RWPE2 (cell line): Measurements from ENCODE around the gene ZDHHC17.

Experiments
- ATAC-seq: fragments of 200-7000 bp; cut with Tn5 transposase; 3 replicates; pipeline ENCODE4 v1.9.1; 2021; ENCODE audit warnings: low read depth
- DNase-seq: peaks from one replicate; pipeline ENCODE4 v3.0.0-alpha.2; 2020; ENCODE audit warnings: low spot score
- H3K27ac ChIP-seq: fragments of 450-650 bp; 2 replicates; pipeline ENCODE4 v1.5.1; 2017; ENCODE audit warnings: mild to moderate bottlenecking; ENCODE audit not compliant: poor library complexity, severe bottlenecking
- H3K27me3 ChIP-seq: fragments of 250-450 bp; sonication (Bioruptor Pico); 2 replicates; pipeline ENCODE4 v1.5.1; 2021; ENCODE audit warnings: mild to moderate bottlenecking, moderate library complexity; ENCODE audit not compliant: insufficient read depth, poor library complexity, severe bottlenecking
- H3K36me3 ChIP-seq: fragments of 250-450 bp; sonication (Bioruptor Pico); 2 replicates; pipeline ENCODE4 v1.5.1; 2020; ENCODE audit warnings: low read depth, mild to moderate bottlenecking, moderate library complexity
- H3K4me1 ChIP-seq: fragments of 250-450 bp; sonication (Bioruptor Pico); 2 replicates; pipeline ENCODE4 v1.5.1; 2021; ENCODE audit warnings: mild to moderate bottlenecking, moderate library complexity; ENCODE audit not compliant: insufficient read depth, poor library complexity, severe bottlenecking
- H3K4me3 ChIP-seq: fragments of 250-450 bp; sonication (Bioruptor Pico); 2 replicates; pipeline ENCODE4 v1.5.1; 2021; ENCODE audit warnings: mild to moderate bottlenecking, moderate library complexity; ENCODE audit not compliant: severe bottlenecking
- H3K9me3 ChIP-seq: fragments of 250-450 bp; sonication (Bioruptor Pico); 2 replicates; pipeline ENCODE4 v1.5.1; 2021; ENCODE audit warnings: mild to moderate bottlenecking, moderate library complexity; ENCODE audit not compliant: severe bottlenecking
- TF ChIP-seq, protein P1 (sequence below): fragments of 450-650 bp; IDR thresholded peaks from one replicate; pipeline ENCODE4 v1.5.1; 2017; ENCODE audit warnings: mild to moderate bottlenecking, moderate library complexity; ENCODE audit not compliant: poor library complexity, severe bottlenecking

Gene ZDHHC17

DNA sequence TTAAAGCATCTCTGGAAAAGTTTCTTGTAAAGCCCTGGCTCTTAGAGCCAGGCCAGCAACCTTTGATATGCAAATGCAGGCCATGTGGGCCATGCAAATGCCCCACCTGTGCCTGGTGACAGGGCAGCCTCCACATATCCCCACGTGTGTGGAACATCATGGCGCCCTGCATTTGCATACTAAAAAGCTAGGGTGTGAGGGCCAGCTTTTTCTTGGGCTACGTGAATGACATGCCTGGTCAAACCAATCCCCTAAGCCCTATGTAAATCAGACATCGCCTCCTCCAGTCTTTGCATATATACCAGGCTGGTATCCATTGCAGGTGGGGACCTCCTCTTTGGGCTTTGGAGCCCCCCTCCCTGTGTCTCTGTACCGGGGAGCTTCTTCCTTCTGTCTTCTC, 108.5 kb downstream of the ZDHHC17 start:
- Histone ChIP-seq H3K27me3 (no peaks in the 10 kb centered on the region), H3K4me1 (peaks cover 11% of the 10 kb centered on the region), H3K27ac (no peak overlapping the region), H3K4me3 (no peak overlapping the region), H3K9me3 (no peaks in the 10 kb centered on the region), H3K36me3 (no peaks in the 10 kb centered on the region)
- ATAC-seq: no peak
- no peak for DNase-seq
- TF ChIP-seq, protein P1, sequence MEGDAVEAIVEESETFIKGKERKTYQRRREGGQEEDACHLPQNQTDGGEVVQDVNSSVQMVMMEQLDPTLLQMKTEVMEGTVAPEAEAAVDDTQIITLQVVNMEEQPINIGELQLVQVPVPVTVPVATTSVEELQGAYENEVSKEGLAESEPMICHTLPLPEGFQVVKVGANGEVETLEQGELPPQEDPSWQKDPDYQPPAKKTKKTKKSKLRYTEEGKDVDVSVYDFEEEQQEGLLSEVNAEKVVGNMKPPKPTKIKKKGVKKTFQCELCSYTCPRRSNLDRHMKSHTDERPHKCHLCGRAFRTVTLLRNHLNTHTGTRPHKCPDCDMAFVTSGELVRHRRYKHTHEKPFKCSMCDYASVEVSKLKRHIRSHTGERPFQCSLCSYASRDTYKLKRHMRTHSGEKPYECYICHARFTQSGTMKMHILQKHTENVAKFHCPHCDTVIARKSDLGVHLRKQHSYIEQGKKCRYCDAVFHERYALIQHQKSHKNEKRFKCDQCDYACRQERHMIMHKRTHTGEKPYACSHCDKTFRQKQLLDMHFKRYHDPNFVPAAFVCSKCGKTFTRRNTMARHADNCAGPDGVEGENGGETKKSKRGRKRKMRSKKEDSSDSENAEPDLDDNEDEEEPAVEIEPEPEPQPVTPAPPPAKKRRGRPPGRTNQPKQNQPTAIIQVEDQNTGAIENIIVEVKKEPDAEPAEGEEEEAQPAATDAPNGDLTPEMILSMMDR: no peak

GRCh38 chr12:76874027-76874426, 110.1 kb downstream of the ZDHHC17 start:
- Histone ChIP-seq H3K27me3 (no peaks in the 10 kb centered on the region), H3K4me1 (peaks cover 12% of the 10 kb centered on the region), H3K4me3 (no peak overlapping the region), H3K27ac (no peak overlapping the region), H3K36me3 (no peaks in the 10 kb centered on the region), H3K9me3 (no peaks in the 10 kb centered on the region)
- ATAC-seq (no peak), DNase-seq (no peak)
- TF ChIP-seq, protein P1: no peak

DNA sequence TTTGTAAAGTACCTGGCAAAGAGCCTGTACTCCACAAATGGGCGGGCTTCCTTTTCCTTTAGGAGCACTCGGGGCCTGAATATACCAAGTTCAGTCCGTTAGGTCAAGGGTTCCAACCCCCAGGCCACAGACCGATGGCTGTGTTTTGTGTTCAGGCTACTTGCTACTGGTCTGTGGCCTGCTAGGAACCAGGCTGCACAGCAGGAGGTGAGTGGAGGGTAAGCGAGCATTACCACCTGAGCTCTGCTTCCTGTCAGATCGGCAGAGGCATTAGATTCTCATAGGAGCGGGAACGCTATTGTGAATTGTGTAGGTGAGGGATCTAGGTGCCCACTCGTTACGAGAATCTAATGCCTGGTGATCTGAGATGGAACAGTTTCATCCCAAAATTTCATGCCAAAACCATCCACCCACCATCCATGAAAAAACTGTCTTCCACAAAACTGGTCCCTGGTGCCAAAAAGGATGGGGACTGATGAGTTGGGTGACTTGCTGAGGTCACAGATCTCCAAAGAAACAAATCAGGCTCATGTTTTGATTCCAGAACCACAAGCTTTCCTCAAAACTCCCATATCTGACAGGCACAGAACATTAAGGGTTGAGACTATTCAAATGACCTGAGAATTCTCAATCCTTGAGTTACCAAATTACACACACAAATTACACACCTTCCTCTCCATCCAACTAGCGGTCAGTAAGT, 110.7 kb downstream of the ZDHHC17 start:
- DNase-seq (no peak), ATAC-seq (no peak)
- no peak overlapping the region for H3K4me3 ChIP-seq
- no peak overlapping the region for H3K27ac ChIP-seq
- no peaks in the 10 kb centered on the region for H3K36me3 ChIP-seq
- no peaks in the 10 kb centered on the region for H3K27me3 ChIP-seq
- H3K4me1 ChIP-seq: peaks cover 12% of the 10 kb centered on the region
- TF ChIP-seq, protein P1: no peak
- H3K9me3 ChIP-seq: no peaks in the 10 kb centered on the region

- TF ChIP-seq, protein P1: no peak
- DNase-seq (no peak), ATAC-seq (no peak)
- Histone ChIP-seq H3K27ac (no peak overlapping the region), H3K9me3 (no peaks in the 10 kb centered on the region), H3K4me3 (no peak overlapping the region), H3K4me1 (peaks cover 12% of the 10 kb centered on the region), H3K36me3 (no peaks in the 10 kb centered on the region), H3K27me3 (no peaks in the 10 kb centered on the region)
Observed at GRCh38 chr12:76876696-76877229, 112.8 kb downstream of the ZDHHC17 start.

DNA sequence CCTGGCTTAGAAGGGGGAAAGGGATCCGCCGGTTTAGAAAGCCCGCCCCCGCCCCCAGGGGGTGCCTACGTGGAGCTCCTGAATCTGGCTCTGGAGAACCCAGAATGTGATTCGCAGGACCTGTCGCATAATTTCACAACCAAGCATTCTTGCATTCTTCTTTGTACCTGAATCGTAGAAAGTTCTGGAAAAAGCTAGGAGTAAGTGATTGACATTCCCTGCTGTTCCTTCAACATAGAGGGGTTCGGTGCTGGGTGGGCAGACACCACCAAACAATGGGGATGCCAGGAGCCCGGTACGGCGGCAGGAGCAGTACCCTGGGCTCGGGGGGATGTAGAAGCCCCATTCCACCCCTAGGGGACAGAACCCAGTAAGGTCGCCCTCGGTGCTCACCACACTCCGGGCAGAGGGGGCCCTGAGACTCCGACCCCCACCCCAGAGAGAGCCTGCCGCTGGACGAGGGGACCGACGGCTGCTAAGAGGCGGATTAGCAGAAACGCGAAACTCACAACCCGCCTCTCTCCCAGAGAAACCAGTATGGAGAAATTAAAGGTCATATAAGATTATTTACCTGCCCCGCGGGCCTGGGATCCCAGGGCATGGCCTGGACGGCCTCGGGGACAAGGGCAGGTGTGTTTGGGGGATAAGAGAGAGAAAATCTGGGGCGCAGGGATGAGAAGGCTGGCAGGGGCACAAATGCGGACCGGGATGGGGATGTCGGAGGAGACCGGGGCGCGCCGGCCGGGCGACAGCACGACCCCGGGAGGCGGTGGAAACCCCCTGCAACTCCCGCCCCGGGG, 114.4 kb downstream of the ZDHHC17 start:
- Histone ChIP-seq H3K27ac (no peak overlapping the region), H3K36me3 (no peaks in the 10 kb centered on the region), H3K27me3 (no peaks in the 10 kb centered on the region), H3K4me3 (peak overlapping the region; percentile 76), H3K4me1 (peaks cover 12% of the 10 kb centered on the region), H3K9me3 (no peaks in the 10 kb centered on the region)
- peak; percentile 20 for ATAC-seq
- DNase-seq: no peak
- TF ChIP-seq, protein P1: no peak
